ENCODE results near the gene AHRR. TPM values are rescaled to one million over a fixed set of nuclear protein-coding genes. Genes with fewer than 3 reads are reported as not detected.

Gene AHRR
- total and polyA plus RNA-seq, 2 experiments from 2014 or later: 0.27 to 1.8 TPM

- ATAC-seq (no peak), DNase-seq (ENCODE audit: low spot score) (no peak)
- Histone ChIP-seq H3K27me3 (ENCODE audit: insufficient read depth) (no peaks in the 10 kb centered on the region), H4K20me1 (replicated peaks; ENCODE audit: insufficient read depth) (no peaks in the 10 kb centered on the region), H3K4me3 (no peak overlapping the region), H3F3A (replicated peaks; ENCODE audit: low read depth) (no peaks in the 10 kb centered on the region), H3K4me1 (ENCODE audit: insufficient read depth) (no peaks in the 10 kb centered on the region), H3K4me2 (no peak overlapping the region), H2AFZ (no peak overlapping the region), H3K79me2 (replicated peaks; ENCODE audit: insufficient read depth) (no peaks in the 10 kb centered on the region), H3K9me2 (ENCODE audit: insufficient read depth) (no peaks in the 10 kb centered on the region), H3K27ac (ENCODE audit: low read depth) (no peak overlapping the region), H3K36me3 (ENCODE audit: insufficient read depth) (no peaks in the 10 kb centered on the region)
- Mint-ChIP-seq H3K4me1 (peaks cover 13% of the 10 kb centered on the region), H3K27me3 (ENCODE audit: insufficient read depth, low read depth, poor library complexity) (peaks cover 12% of the 10 kb centered on the region), H3K27ac (no peak overlapping the region), H3K36me3 (ENCODE audit: low read depth) (peaks cover 2% of the 10 kb centered on the region; the same call in 1 of the 3 replicates), H3K4me3 (no peak overlapping the region), H3K9me3 (peaks cover under 1% of the 10 kb centered on the region; the same call in 2 of the 3 replicates)
- no peak for TF ChIP-seq EZH2 (IDR thresholded peaks at IDR 0.05; ENCODE audit: low read depth, unreplicated experiment)
- TF ChIP-seq ZNF114 (CRISPR knock-in tag; IDR thresholded peaks at IDR 0.05): no peak
- no peak for TF ChIP-seq EZH2phosphoT487 (IDR thresholded peaks at IDR 0.05; ENCODE audit: unreplicated experiment)
- TF ChIP-seq CTCF (conservative IDR thresholded peaks at IDR 0.05; ENCODE audit: low read depth in 2 of 2): no peak
- TF ChIP-seq REST (IDR thresholded peaks at IDR 0.05; ENCODE audit: unreplicated experiment): no peak
- TF ChIP-seq NANOG (IDR thresholded peaks at IDR 0.05; ENCODE audit: borderline replicate concordance): no peak
- no peak for TF ChIP-seq POLR2AphosphoS5 (IDR thresholded peaks at IDR 0.05; ENCODE audit: low read depth)
- TF ChIP-seq ETS1 (IDR thresholded peaks at IDR 0.05): no peak
- TF ChIP-seq ZNF462 (CRISPR knock-in tag; IDR thresholded peaks at IDR 0.05): no peak
- TF ChIP-seq CREB1 (CRISPR knock-in tag; IDR thresholded peaks at IDR 0.05; ENCODE audit: low read depth): no peak
- no peak for TF ChIP-seq JUNB (IDR thresholded peaks at IDR 0.05; ENCODE audit: unreplicated experiment)
- no peak for TF ChIP-seq ZNF331 (CRISPR knock-in tag; IDR thresholded peaks at IDR 0.05; ENCODE audit: low read depth)
- no peak for TF ChIP-seq STAT1 (IDR thresholded peaks at IDR 0.05; ENCODE audit: unreplicated experiment)
Observed at GRCh38 chr5:385321-385720, 63.8 kb downstream of the AHRR start.
